Fibroblast of lung (primary cell): ENCODE data around the gene RNF227.

Experiments used
- CTCF ChIP-seq, 2 donors: IDR thresholded peaks in 1 of 2; conservative IDR thresholded peaks in 1 of 2; 1 replicate in 1 of 2; 2 replicates in 1 of 2; pipeline ENCODE4 v1.5.1; 2011 to 2012; ENCODE audit warnings: low read length in 2 of 2, control low read depth in 1 of 2, inconsistent platforms in 1 of 2, low read depth in 1 of 2, mild to moderate bottlenecking in 1 of 2
- EZH2 ChIP-seq: IDR thresholded peaks from 2 replicates; pipeline ENCODE4 v1.5.1; 2012; ENCODE audit warnings: low read length, control low read depth, mild to moderate bottlenecking; ENCODE audit errors: missing control alignments

- TF ChIP-seq CTCF (conservative IDR thresholded peaks at IDR 0.05 in 1 of 2, IDR thresholded peaks at IDR 0.05 in 1 of 2; ENCODE audit: low read depth in 1 of 2, low read length in 2 of 2) (no peak), EZH2 (no peak)
Measured at GRCh38 chr17:7867881-7868329, 48.2 kb downstream of the RNF227 start.
